HCT116 (cell line): ENCODE results near the gene TES.

Experiments used
- EZH2 ChIP-seq: fragments of 200-600 bp; sonication (generic); IDR thresholded peaks from 2 replicates; pipeline ENCODE4 v1.6.1; 2017; ENCODE audit warnings: antibody characterized with exemption, mixed run types
- EZH2phosphoT487 ChIP-seq: fragments of 200-600 bp; IDR thresholded peaks from 2 replicates; pipeline ENCODE4 v1.6.1; 2018; ENCODE audit warnings: antibody characterized with exemption, borderline replicate concordance
- POLR2AphosphoS5 ChIP-seq: IDR thresholded peaks from 2 replicates; pipeline ENCODE4 v1.6.1; 2011; ENCODE audit warnings: mild to moderate bottlenecking, low read depth, low read length, moderate library complexity
- RAD21 ChIP-seq: IDR thresholded peaks from 2 replicates; pipeline ENCODE4 v1.6.1; 2012; ENCODE audit warnings: low read depth, mild to moderate bottlenecking
- SIN3A ChIP-seq: IDR thresholded peaks from 2 replicates; pipeline ENCODE4 v1.6.1; 2012; ENCODE audit warnings: low read depth
- ZFX ChIP-seq: fragments of 450-650 bp; IDR thresholded peaks from 2 replicates; pipeline ENCODE4 v1.6.1; 2017
- TF ChIP-seq, protein P1 (sequence below): IDR thresholded peaks from 2 replicates; pipeline ENCODE4 v1.6.1; 2012
- TF ChIP-seq, protein P2 (sequence below), 3 experiments: fragments of 200-600 bp in 1 of 3; sonication (generic) in 1 of 3; IDR thresholded peaks in 2 of 3; conservative IDR thresholded peaks in 1 of 3; 2 replicates each; pipeline ENCODE4 v1.5.1; 2012 to 2017; ENCODE audit warnings: low read depth in 2 of 3, low read length in 2 of 3, antibody characterized with exemption in 1 of 3, borderline replicate concordance in 1 of 3, control low read depth in 1 of 3, mild to moderate bottlenecking in 1 of 3, mixed read lengths in 1 of 3, mixed run types in 1 of 3, moderate library complexity in 1 of 3; ENCODE audit not compliant: insufficient read depth in 1 of 3

DNA sequence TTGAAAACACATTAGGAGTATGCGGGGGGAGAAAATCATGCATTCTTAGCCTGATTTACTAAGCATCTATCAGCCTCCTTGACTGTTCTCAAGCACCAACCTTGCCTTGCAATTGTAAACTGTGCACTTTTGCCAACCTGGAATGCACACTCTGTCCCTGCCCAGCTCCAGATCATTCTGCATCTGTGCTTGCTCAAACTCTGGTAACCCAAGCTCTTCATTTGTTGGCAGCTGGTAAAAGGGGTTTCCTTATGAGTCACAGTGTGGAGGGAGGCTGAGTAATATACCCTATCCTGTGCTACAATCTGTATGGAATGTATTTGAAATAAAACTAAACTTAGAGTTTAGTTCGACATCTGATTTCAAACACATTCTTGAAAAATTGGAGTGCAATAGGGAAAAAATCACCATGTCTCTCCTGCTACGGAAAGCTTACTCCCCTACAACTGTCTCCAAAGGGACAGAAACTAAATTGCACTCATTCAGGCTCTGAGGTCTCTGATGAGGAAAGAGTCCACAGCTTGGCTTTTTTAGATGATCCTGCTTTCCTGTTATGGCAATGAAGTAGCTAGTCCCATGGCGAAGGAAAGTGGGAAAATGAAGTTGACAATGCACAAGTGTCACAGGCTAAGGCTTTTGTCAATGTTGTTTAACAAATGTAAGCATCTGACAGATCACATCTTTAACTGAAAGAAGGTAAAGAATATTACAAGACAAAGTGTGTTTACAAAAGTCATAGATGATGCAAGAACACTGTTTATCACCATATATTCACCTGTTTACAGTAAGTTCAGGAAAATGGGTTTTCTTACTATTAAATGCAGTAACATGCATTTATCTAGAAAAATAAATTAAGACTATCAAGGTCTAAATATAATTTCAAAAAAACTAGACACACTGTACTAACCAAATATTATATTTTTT lies 61.9 kb downstream of the TES start:
- TF ChIP-seq, protein P1, sequence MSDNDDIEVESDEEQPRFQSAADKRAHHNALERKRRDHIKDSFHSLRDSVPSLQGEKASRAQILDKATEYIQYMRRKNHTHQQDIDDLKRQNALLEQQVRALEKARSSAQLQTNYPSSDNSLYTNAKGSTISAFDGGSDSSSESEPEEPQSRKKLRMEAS = peak; percentile 79
- no peak for TF ChIP-seq ZFX
- TF ChIP-seq, protein P2, sequence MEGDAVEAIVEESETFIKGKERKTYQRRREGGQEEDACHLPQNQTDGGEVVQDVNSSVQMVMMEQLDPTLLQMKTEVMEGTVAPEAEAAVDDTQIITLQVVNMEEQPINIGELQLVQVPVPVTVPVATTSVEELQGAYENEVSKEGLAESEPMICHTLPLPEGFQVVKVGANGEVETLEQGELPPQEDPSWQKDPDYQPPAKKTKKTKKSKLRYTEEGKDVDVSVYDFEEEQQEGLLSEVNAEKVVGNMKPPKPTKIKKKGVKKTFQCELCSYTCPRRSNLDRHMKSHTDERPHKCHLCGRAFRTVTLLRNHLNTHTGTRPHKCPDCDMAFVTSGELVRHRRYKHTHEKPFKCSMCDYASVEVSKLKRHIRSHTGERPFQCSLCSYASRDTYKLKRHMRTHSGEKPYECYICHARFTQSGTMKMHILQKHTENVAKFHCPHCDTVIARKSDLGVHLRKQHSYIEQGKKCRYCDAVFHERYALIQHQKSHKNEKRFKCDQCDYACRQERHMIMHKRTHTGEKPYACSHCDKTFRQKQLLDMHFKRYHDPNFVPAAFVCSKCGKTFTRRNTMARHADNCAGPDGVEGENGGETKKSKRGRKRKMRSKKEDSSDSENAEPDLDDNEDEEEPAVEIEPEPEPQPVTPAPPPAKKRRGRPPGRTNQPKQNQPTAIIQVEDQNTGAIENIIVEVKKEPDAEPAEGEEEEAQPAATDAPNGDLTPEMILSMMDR (IDR thresholded peaks at IDR 0.05 in 2 of 3, conservative IDR thresholded peaks at IDR 0.05 in 1 of 3; ENCODE audit: borderline replicate concordance in 1 of 3, insufficient read depth in 1 of 3, low read depth in 2 of 3, low read length in 2 of 3) = no peak
- no peak for TF ChIP-seq EZH2
- TF ChIP-seq SIN3A = peak; percentile 93
- TF ChIP-seq RAD21 = peak; percentile 29; the same call in 1 of the 2 replicates
- no peak for TF ChIP-seq EZH2phosphoT487
- TF ChIP-seq POLR2AphosphoS5 = peak; percentile 65
